IPS-NIHi7 (cell line): ENCODE measurements around the gene ZNF467.

Experiments
- DNase-seq: peaks from one replicate; pipeline ENCODE4 v3.0.0; 2012; ENCODE audit warnings: mixed read lengths; ENCODE audit errors: extremely low spot score

ZNF467 gene

DNA sequence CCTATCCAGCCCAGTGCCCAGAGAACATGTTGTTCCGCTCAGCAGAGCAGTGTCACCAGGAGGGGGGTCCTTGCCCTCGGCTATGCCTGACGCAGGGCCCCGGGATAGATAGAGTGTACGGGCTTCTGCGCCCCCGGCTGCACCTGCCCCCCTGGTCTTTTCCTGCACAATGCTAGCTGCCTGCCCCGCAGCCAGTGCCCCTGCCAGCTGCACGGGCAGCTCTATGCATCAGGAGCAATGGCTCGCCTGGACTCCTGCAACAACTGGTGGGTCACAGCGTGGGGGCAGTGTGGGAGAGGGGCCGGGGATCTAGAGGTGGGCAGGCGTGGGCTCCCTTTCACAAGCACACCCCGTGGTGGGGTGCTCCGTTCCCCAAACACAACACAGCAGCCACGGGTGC is 33.3 kb upstream of the ZNF467 start:
- DNase-seq: no peak

DNA sequence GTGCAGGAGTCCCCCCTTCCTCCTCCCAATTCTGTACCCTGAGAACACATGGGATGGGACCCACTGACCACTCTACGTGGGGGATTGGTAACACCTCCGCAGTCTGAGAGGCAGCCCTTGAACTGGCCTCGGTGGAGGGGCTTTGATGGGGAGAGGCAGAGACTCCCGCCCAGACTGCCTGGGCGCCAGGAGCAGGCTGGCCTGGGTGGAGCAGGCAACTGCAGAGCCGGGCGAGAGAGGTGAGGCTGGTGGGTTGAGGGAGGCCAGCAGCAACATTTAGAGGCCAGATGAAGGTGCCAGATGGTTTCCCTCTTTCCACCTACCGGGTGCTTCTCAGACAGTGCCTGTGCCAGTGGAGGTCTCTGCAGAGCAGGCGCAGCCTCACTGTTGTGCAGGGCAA is 30.7 kb upstream of the ZNF467 start:
- no peak for DNase-seq

DNA sequence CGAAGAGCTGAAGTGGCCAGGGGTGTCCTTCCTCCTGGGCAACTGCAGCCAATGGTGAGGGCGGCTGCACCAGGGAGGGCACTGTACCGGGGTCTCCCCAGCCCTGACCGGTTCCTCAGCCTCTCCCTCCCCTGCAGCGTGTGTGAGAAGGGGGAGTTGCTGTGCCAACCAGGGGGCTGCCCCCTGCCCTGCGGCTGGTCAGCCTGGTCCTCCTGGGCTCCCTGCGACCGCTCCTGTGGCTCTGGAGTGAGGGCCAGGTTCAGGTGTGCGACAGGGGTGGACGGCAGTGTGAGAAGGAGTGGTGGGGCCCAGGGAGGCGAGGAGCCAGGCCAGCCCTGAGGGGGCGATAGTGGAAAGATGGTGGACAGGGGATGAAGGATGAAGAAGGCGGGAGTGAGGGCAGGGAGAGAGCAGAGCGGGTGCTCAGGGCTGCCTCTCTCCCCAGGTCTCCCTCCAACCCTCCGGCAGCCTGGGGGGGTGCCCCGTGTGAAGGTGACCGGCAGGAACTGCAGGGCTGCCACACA is 30.2 kb upstream of the ZNF467 start:
- DNase-seq: peak; percentile 29

GRCh38 chr7:149802966-149803365 is 29.6 kb upstream of the ZNF467 start:
- DNase-seq: no peak

GRCh38 chr7:149801816-149802215 is 28.4 kb upstream of the ZNF467 start:
- no peak for DNase-seq

GRCh38 chr7:149801002-149801566 is 27.7 kb upstream of the ZNF467 start:
- no peak for DNase-seq

DNA sequence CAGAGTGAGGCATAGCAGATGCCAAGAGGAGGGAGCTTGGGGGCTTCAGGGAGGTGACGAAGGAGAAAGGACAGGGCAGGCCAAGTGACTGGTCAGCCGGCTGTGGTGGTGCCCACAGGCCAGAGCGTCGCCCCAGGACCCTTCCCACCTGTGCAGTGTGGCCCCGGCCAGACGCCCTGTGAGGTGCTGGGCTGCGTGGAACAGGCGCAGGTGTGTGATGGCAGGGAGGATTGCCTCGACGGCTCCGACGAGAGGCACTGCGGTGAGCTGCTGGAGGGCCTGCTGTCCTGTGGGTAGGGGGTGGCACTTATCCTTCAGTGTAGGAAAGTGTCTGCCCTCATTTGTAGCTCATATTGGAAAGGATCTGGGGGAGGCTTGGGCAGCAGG is 26.8 kb upstream of the ZNF467 start:
- no peak for DNase-seq

- peak; percentile 90 for DNase-seq
Observed at GRCh38 chr7:149799397-149800168, 26.2 kb upstream of the ZNF467 start.

DNA sequence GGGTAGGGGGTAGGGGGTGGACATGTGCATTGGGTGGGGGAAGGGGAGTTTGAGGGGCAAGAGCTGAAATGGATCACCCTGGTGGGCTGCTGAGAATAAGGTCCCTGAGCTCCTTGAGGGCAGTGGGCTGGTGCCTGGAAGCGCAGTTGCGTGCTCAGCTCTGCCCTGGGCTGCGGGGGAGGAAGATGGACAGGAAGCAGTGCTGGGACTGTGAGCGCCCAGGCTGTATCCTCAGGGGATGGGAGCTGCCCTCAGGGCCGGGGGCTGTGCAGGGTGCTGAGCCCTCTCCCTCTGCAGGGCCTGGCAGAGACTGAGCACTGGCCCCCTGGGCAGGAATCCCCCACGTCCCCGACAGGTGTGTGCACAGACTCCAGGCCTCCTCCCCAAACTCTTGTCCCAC is 24.4 kb upstream of the ZNF467 start:
- no peak for DNase-seq

DNA sequence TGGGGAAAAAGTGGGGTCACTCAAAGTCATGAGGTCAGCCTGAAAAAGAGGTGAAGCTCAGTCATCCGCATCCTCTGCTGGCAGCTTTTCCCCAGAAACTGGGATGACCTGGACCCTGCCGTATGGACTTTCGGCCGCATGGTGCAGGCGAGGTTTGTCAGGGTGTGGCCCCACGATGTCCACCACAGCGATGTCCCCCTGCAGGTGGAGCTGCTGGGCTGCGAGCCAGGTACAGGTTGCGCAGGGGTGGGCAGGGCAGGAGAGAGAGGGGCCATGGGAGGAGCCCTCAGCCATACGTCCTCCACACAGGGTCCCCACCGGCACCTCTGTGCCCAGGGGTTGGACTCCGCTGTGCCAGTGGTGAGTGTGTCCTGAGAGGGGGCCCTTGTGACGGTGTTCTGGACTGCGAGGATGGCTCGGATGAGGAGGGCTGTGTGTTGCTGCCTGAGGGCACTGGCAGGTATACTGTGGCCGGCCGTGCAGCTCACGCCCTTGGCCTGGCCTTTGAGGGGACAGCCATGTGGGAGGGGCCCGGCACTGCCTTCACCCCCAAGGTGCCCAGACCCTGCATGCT is 23.0 kb upstream of the ZNF467 start:
- peak; percentile 49 for DNase-seq

- DNase-seq: no peak
Observed at GRCh38 chr7:149795126-149795525, 21.7 kb upstream of the ZNF467 start.

GRCh38 chr7:149794661-149795060 is 21.3 kb upstream of the ZNF467 start:
- DNase-seq: peak; percentile 39

DNA sequence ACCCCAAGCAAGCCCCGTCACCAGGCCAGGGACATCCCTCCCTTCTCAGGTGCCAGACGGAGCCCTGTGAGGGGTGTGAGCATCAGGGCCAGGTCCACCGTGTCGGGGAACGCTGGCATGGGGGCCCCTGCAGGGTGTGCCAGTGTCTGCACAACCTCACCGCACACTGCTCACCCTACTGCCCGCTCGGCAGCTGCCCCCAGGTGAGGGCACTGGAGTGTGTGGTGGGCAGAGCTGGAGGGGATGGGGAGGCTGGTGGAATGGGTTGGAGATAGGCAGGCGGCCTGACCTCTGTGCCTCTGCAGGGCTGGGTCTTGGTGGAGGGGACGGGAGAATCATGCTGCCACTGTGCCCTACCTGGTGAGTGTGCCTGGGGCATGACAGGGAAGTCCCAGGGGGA is 19.9 kb upstream of the ZNF467 start:
- no peak for DNase-seq

- no peak for DNase-seq
Observed at GRCh38 chr7:149792220-149792595, 18.8 kb upstream of the ZNF467 start.

- no peak for DNase-seq
Observed at GRCh38 chr7:149791411-149792219, 18.2 kb upstream of the ZNF467 start.

DNA sequence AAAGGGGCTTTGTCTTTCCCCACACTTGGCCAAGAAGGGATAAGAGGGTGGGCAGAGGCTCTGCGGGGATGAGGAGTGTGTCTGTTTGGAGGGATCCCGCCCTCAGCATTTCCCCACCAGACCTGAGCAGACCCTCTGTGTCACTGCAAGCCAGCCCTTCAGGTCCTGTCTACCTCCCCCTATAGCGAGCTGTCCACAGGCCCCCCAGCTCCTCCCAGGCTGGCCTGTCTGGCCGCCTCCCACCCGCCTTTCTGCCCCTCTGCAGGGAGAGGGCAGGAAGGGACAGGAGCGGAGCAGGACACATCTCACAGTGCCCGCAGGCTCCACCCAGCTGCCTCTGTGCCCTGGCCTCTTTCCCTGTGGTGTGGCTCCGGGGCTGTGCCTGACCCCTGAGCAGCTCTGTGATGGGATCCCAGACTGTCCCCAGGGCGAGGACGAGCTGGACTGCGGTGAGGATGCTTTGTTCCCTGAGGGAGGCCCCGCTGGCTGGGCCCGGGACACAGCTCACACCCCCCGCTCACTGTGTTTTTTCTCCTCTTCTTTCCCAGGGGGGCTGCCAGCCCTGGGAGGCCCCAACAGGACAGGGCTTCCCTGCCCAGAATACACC is 17.5 kb upstream of the ZNF467 start:
- DNase-seq: no peak

DNA sequence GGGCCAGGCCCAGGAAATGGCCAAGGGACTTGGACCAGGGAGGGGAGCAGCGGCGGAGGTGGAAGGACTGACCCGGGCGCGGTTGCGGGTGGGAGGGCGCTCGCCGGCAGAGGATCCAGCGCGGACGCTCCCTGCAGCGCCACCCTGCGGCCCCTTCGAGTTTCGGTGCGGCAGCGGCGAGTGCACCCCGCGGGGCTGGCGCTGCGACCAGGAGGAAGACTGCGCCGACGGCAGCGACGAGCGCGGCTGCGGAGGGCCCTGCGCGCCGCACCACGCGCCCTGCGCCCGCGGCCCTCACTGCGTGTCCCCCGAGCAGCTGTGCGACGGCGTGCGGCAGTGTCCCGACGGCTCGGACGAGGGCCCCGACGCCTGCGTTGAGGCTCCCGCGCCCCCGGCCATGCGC is 16.8 kb upstream of the ZNF467 start:
- DNase-seq: peak; percentile 81

DNA sequence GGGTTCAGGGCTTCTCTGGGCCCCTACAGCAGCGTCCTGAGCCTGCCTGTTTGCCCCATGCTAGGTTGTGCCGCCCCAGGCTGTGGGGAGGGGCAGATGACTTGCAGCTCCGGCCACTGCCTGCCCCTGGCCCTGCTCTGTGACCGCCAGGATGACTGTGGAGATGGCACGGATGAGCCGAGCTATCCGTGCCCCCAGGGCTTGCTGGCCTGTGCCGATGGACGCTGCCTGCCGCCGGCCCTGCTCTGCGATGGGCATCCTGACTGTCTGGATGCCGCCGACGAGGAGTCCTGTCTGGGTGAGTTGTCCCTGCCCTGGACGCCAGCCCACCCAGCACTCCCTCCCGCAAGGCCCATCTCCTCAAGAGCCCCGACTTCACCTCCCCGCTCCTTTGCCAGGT is 15.7 kb upstream of the ZNF467 start:
- no peak for DNase-seq

GRCh38 chr7:149788300-149788851 is 15.0 kb upstream of the ZNF467 start:
- no peak for DNase-seq

GRCh38 chr7:149787428-149788299 is 14.3 kb upstream of the ZNF467 start:
- DNase-seq: peak; percentile 58

- no peak for DNase-seq
Observed at GRCh38 chr7:149785983-149786382, 12.6 kb upstream of the ZNF467 start.
